H1 (cell line): ENCODE measurements around the gene UBXN4. TPM values are rescaled to one million over a fixed set of nuclear protein-coding genes. Genes with fewer than 3 reads are reported as not detected.

Source experiments
- CTCF ChIA-PET: fragments of 300-600 bp; sonication (Branson Sonifier 250); formaldehyde crosslinking; loops from one replicate; lab custom pipeline; 2021; ENCODE audit not compliant: partially characterized antibody; lab: Charles Lee
- POLR2A ChIA-PET: fragments of 300-600 bp; sonication (Branson Sonifier 250); formaldehyde crosslinking; loops from one replicate; lab custom pipeline; 2021; ENCODE audit warnings: inconsistent platforms; ENCODE audit not compliant: partially characterized antibody; lab: Charles Lee
- DNase-seq, 2 experiments: peaks; one replicate each; pipeline versions ENCODE4 v3.0.0 to v3.0.0-alpha.2; 2010 to 2022; ENCODE audit warnings: low spot score in 2 of 2, low read depth in 1 of 2, mixed read lengths in 1 of 2
- FAIRE-seq: peaks from 2 replicates; lab custom pipeline; 2011; peaks lifted over from hg19 to GRCh38; lab: Jason Lieb, UNC
- H2AFZ ChIP-seq: 2 replicates; pipeline ENCODE4 v1.8.1; 2012; ENCODE audit warnings: low read length, inconsistent platforms
- H2AK5ac ChIP-seq: 2 replicates; pipeline ENCODE4 v1.6.1; 2013; ENCODE audit warnings: low read depth, low read length
- H2BK120ac ChIP-seq: replicated peaks from 2 replicates; pipeline ENCODE3; 2013; ENCODE audit warnings: low read depth, low read length, inconsistent platforms
- H2BK12ac ChIP-seq: 2 replicates; pipeline ENCODE4 v1.6.1; 2013; ENCODE audit warnings: low read depth, low read length
- H2BK15ac ChIP-seq: 2 replicates; pipeline ENCODE4 v1.6.1; 2013; ENCODE audit warnings: low read length
- H2BK20ac ChIP-seq: 2 replicates; pipeline ENCODE4 v1.6.1; 2013; ENCODE audit warnings: low read length
- H2BK5ac ChIP-seq: 2 replicates; pipeline ENCODE4 v1.6.1; 2013; ENCODE audit warnings: low read depth, low read length
- H3K14ac ChIP-seq: 2 replicates; pipeline ENCODE4 v1.6.1; 2013; ENCODE audit warnings: inconsistent platforms; ENCODE audit not compliant: insufficient read length
- H3K18ac ChIP-seq: 2 replicates; pipeline ENCODE4 v1.6.1; 2013; ENCODE audit warnings: low read length; ENCODE audit errors: extremely low read depth
- H3K23ac ChIP-seq: 2 replicates; pipeline ENCODE4 v1.6.1; 2013; ENCODE audit warnings: inconsistent platforms; ENCODE audit not compliant: insufficient read length
- H3K23me2 ChIP-seq: 2 replicates; pipeline ENCODE4 v1.6.1; 2013; ENCODE audit warnings: low read depth, low read length
- H3K27ac ChIP-seq: 2 replicates; pipeline ENCODE4 v1.6.1; 2011; ENCODE audit warnings: low read depth, low read length, inconsistent platforms
- H3K27me3 ChIP-seq, 4 experiments: replicated peaks in 1 of 4; 1 replicate in 1 of 4; 2 replicates in 3 of 4; pipeline versions ENCODE4 v1.6.1 to v1.8.1; 2011 to 2013; ENCODE audit warnings: low read length in 3 of 4, mild to moderate bottlenecking in 3 of 4, inconsistent platforms in 2 of 4, mixed read lengths in 2 of 4, moderate library complexity in 1 of 4; ENCODE audit not compliant: control insufficient read depth in 3 of 4, insufficient read depth in 3 of 4; ENCODE audit errors: extremely low read depth in 1 of 4
- H3K36me3 ChIP-seq, 4 experiments: 2 replicates each; pipeline versions ENCODE4 v1.6.1 to v1.8.1; 2011 to 2013; ENCODE audit warnings: mild to moderate bottlenecking in 4 of 4, low read length in 3 of 4, moderate library complexity in 2 of 4, control low read depth in 1 of 4, inconsistent platforms in 1 of 4; ENCODE audit not compliant: insufficient read depth in 4 of 4, control insufficient read depth in 2 of 4
- H3K4ac ChIP-seq: replicated peaks from 2 replicates; pipeline ENCODE3; 2013; ENCODE audit warnings: low read length, low read depth, mixed read lengths, inconsistent platforms; ENCODE audit not compliant: insufficient read length
- H3K4me1 ChIP-seq, 4 experiments: replicated peaks in 1 of 4; 1 replicate in 1 of 4; 2 replicates in 3 of 4; pipeline versions ENCODE4 v1.6.1 to v1.8.1; 2011 to 2013; ENCODE audit warnings: low read length in 3 of 4, inconsistent platforms in 2 of 4, mixed read lengths in 1 of 4; ENCODE audit not compliant: insufficient read depth in 4 of 4, control insufficient read depth in 3 of 4
- H3K4me2 ChIP-seq, 2 experiments: 2 replicates each; pipeline versions ENCODE4 v1.6.1 to v1.8.1; 2011 to 2013; ENCODE audit warnings: low read depth in 2 of 2, low read length in 2 of 2, control low read depth in 1 of 2, inconsistent platforms in 1 of 2, mild to moderate bottlenecking in 1 of 2; ENCODE audit not compliant: insufficient read depth in 1 of 2
- H3K4me3 ChIP-seq, 4 experiments: fragments of 200-600, 300-600 bp in 1 of 4; sonication (generic), shearing (Covaris generic), sonication (Bioruptor Twin) in 1 of 4; 2 replicates each; pipeline versions ENCODE4 v1.5.1 to v1.8.1; 2011 to 2016; ENCODE audit warnings: low read length in 4 of 4, low read depth in 3 of 4, control low read depth in 2 of 4, inconsistent platforms in 2 of 4, mild to moderate bottlenecking in 2 of 4, mixed read lengths in 1 of 4, moderate library complexity in 1 of 4; ENCODE audit not compliant: insufficient read depth in 2 of 4; ENCODE audit errors: extremely low read depth in 1 of 4
- H3K56ac ChIP-seq: replicated peaks from 2 replicates; pipeline ENCODE3; 2013; ENCODE audit warnings: low read depth, mild to moderate bottlenecking, mixed read lengths, low read length, inconsistent platforms; ENCODE audit not compliant: insufficient read length
- H3K79me1 ChIP-seq: 2 replicates; pipeline ENCODE4 v1.6.1; 2013; ENCODE audit warnings: low read depth, low read length, control low read depth
- H3K79me2 ChIP-seq, 2 experiments: 2 replicates each; pipeline versions ENCODE4 v1.6.1 to v1.8.1; 2012 to 2013; ENCODE audit warnings: low read length in 2 of 2, mild to moderate bottlenecking in 2 of 2, inconsistent platforms in 1 of 2; ENCODE audit not compliant: insufficient read depth in 2 of 2, control insufficient read depth in 1 of 2
- H3K9ac ChIP-seq, 4 experiments: replicated peaks in 1 of 4; 1 replicate in 1 of 4; 2 replicates in 3 of 4; pipeline versions ENCODE4 v1.6.1 to v1.8.1; 2011 to 2013; ENCODE audit warnings: low read depth in 3 of 4, low read length in 3 of 4, control low read depth in 2 of 4, mild to moderate bottlenecking in 2 of 4, moderate library complexity in 2 of 4, inconsistent platforms in 1 of 4; ENCODE audit errors: extremely low read depth in 1 of 4
- H3K9me3 ChIP-seq, 2 experiments: 2 replicates each; pipeline versions ENCODE4 v1.6.1 to v1.8.1; 2012 to 2013; ENCODE audit warnings: mild to moderate bottlenecking in 2 of 2, moderate library complexity in 2 of 2, control low read depth in 1 of 2, inconsistent platforms in 1 of 2, low read depth in 1 of 2, low read length in 1 of 2, mixed read lengths in 1 of 2; ENCODE audit not compliant: insufficient read depth in 2 of 2
- H4K20me1 ChIP-seq, 2 experiments: replicated peaks in 1 of 2; 2 replicates each; pipeline versions ENCODE3 to v1.8.1; 2011 to 2013; ENCODE audit warnings: inconsistent platforms in 2 of 2, low read length in 2 of 2, mild to moderate bottlenecking in 1 of 2; ENCODE audit not compliant: insufficient read depth in 2 of 2, control insufficient read depth in 1 of 2
- H4K5ac ChIP-seq: 2 replicates; pipeline ENCODE4 v1.6.1; 2013; ENCODE audit warnings: low read length, low read depth, mixed read lengths, inconsistent platforms; ENCODE audit not compliant: insufficient read length
- H4K8ac ChIP-seq: 2 replicates; pipeline ENCODE4 v1.8.0; 2013; ENCODE audit warnings: mild to moderate bottlenecking, moderate library complexity, low read length, inconsistent platforms; ENCODE audit not compliant: insufficient read depth; ENCODE audit errors: extremely low read depth
- H4K91ac ChIP-seq: replicated peaks from 2 replicates; pipeline ENCODE3; 2013; ENCODE audit warnings: low read length, mixed read lengths, inconsistent platforms; ENCODE audit not compliant: insufficient read length
- HDAC6 ChIP-seq: IDR thresholded peaks from one replicate; pipeline ENCODE4 v1.7.1; 2012; ENCODE audit warnings: low read depth, mild to moderate bottlenecking, inconsistent platforms, low read length, moderate library complexity
- POLR2AphosphoS5 ChIP-seq: IDR thresholded peaks from 2 replicates; pipeline ENCODE4 v1.6.1; 2011; ENCODE audit warnings: low read depth, low read length
- TAF7 ChIP-seq: optimal IDR thresholded peaks from 2 replicates; pipeline ENCODE3; 2011; ENCODE audit warnings: low read depth, mild to moderate bottlenecking, inconsistent platforms, low read length, moderate library complexity, borderline replicate concordance
- WGBS, 2 experiments: shearing (Covaris generic) in 1 of 2; methylation state at CpG; one replicate each; pipeline versions ENCODE4 v1.1.6 to v1.1.7; 2013 to 2015; ENCODE audit warnings: low lambda C conversion rate in 2 of 2, mixed read lengths in 2 of 2, inconsistent platforms in 1 of 2, low coverage in 1 of 2, missing lambda C conversion rate in 1 of 2; ENCODE audit not compliant: insufficient replicate concordance in 2 of 2, insufficient coverage in 1 of 2, insufficient read length in 1 of 2; ENCODE audit errors: extremely low coverage in 1 of 2, missing lambda C conversion rate in 1 of 2; 5-methylcytosine and 5-hydroxymethylcytosine counted together
- polyA plus RNA-seq, 7 experiments: library from polyadenylated mRNA; depleted of rRNA in 3 of 7; stranded (reverse) in 5 of 7; unstranded in 2 of 7; fragments of >200 nt in 5 of 7; fragments of 200-250 nt in 2 of 7; gene quantifications; 1 replicate in 5 of 7; 2 replicates in 1 of 7; 4 replicates in 1 of 7; pipeline versions ENCODE4 v1.2.1 to v1.2.3, GENCODE V29; 2011 to 2013; ENCODE audit warnings: missing spikeins in 2 of 7, mixed read lengths in 2 of 7
- total RNA-seq: library from RNA; stranded (reverse); fragmentation: NEBNext Ultra II Directional; extraction: Animal tissue kit (Norgen Biotek cat#: 25700); gene quantifications from 2 replicates; pipeline ENCODE4 v1.2.1, GENCODE V29; 2021

The UBXN4 gene
- total and polyA plus RNA-seq, 2 of the 8 experiments (the other 6 are each of a cell fraction or from before 2014, with no cell fraction given): 20.1 to 64.2 TPM

DNA sequence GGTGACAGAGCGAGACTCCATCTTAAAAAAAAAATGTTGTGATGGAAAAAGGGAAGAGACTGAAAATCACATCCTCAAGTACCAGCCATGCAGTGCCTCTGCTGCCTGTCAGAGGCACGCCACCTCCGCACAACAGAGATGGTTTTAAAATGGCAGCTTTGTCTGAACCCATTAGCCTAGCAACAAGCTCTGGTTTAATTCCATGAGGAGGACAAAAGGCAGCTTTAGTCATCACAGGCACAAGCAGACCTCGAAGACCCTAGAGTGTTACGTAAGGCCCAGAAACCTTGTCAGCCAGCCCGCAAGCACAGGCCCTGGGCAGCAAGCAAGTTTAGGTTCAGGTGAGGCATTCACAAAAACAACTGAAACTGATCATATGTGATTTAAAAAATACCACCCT lies 84.9 kb downstream of the UBXN4 start:
- H3K23ac ChIP-seq: no peak overlapping the region
- no peaks in the 10 kb centered on the region for H3K36me3 ChIP-seq
- no peak overlapping the region for H2BK12ac ChIP-seq
- no peaks in the 10 kb centered on the region for H3K27me3 ChIP-seq
- DNase-seq (no peak), FAIRE-seq (no peak)
- POLR2A ChIA-PET: no interaction called here
- no peak overlapping the region for H2AK5ac ChIP-seq
- no peaks in the 10 kb centered on the region for H3K9me3 ChIP-seq
- no peak overlapping the region for H3K4me3 ChIP-seq
- H3K79me2 ChIP-seq: no peaks in the 10 kb centered on the region
- no peak overlapping the region for H2AFZ ChIP-seq
- no peaks in the 10 kb centered on the region for H4K20me1 ChIP-seq
- H3K14ac ChIP-seq: no peak overlapping the region
- no peaks in the 10 kb centered on the region for H3K4me1 ChIP-seq
- H2BK20ac ChIP-seq: no peak overlapping the region
- no peak overlapping the region for H2BK120ac ChIP-seq
- no peaks in the 10 kb centered on the region for H3K79me1 ChIP-seq
- H3K56ac ChIP-seq: no peak overlapping the region
- H4K5ac ChIP-seq: no peak overlapping the region
- H3K4ac ChIP-seq: no peak overlapping the region
- TF ChIP-seq TAF7: no peak
- TF ChIP-seq POLR2AphosphoS5: no peak
- TF ChIP-seq HDAC6: no peak
- CTCF ChIA-PET: interaction anchor here (0.6 to 0.7 kb wide), 2 partner anchors 19 to 1510 kb away, joined by 3 read pairs; no protein-coding TSS in a partner anchor
- H4K8ac ChIP-seq: no peak overlapping the region
- no peak overlapping the region for H4K91ac ChIP-seq
- no peak overlapping the region for H3K9ac ChIP-seq
- no peaks in the 10 kb centered on the region for H3K23me2 ChIP-seq
- H2BK15ac ChIP-seq: no peak overlapping the region
- H3K18ac ChIP-seq: no peak overlapping the region
- no peak overlapping the region for H3K27ac ChIP-seq
- WGBS, 2 experiments: 93% methylated on average over 6 of the region's 6 CpGs; no CpG with 5 or more reads in 1 of the 2 experiments
- H2BK5ac ChIP-seq: no peak overlapping the region
- H3K4me2 ChIP-seq: no peak overlapping the region
